ENCODE measurements around the gene THAP3. TPM values are rescaled to one million over a fixed set of nuclear protein-coding genes. Genes with fewer than 3 reads are reported as not detected.
A peak's percentile ranks its signal among the peaks of the same experiment; 100 is the strongest.

THAP3 gene
- total RNA-seq (10 to 100 TPM in 7 of 10 donors, 1 to 10 TPM in 3; 6.8 to 16.7 (median 11.2) TPM), polyA plus RNA-seq (10 to 100 TPM; 24.6 to 27.6 TPM)
- long read RNA-seq, donor 1, partial matches to known transcripts = 16 of 24 reads
- long read RNA-seq, donor 1, other reads (novel, unspliced or antisense) = 6 of 24 reads
- long read RNA-seq, donor 2, partial matches to known transcripts = 10 of 12 reads
- long read RNA-seq, donor 2, other reads (novel, unspliced or antisense) = 1 of 12 reads
- long read RNA-seq, donor 3, partial matches to known transcripts = 13 of 21 reads
- long read RNA-seq, donor 3, other reads (novel, unspliced or antisense) = 2 of 21 reads

- intact Hi-C loops (cut with DNase I) = loop anchor here in 3 of 10 donors (5.0 kb wide), 3 partner anchors 53 to 73 kb away; partner anchors contain the start of genes NOL9 (in 1 of the 3) and TAS1R1 (in 1 of the 3)
These were observed at the start of gene THAP3 for GRCh38 chr1:6624710-6625583. TSS of gene THAP3 (plus strand) at chr1:6624868. CDS start at chr1:6625219, 351 bp downstream.

GRCh38 chr1:6577831-6578525, 46.7 kb upstream of the THAP3 start:
- DNase-seq (no peak), ATAC-seq (no peak)
- no peak overlapping the region for H3K4me3 ChIP-seq
- H3K27me3 ChIP-seq = no peaks in the 10 kb centered on the region
- WGBS, 2 donors = 67 to 70% methylated on average over 6 of the region's 6 CpGs
- intact Hi-C loops (cut with DNase I) = loop anchor here in 1 of 10 donors (2.0 kb wide), 1 partner anchor 23 kb away; the partner anchor contains the start of genes NOL9 and TAS1R1
- H3K27ac ChIP-seq = peak overlapping the region in 7 of 10 donors; percentile 25 to 95 (median 93)
- TF ChIP-seq CTCF (IDR thresholded peaks at IDR 0.05) = no peak
- no peaks in the 10 kb centered on the region for H3K9me3 ChIP-seq
- peaks cover 18 to 43% (median 40%) of the 10 kb centered on the region in 9 donors for H3K4me1 ChIP-seq
- peaks cover 0 to 11% (median 0%) of the 10 kb centered on the region in 9 donors for H3K36me3 ChIP-seq

More at GRCh38 chr1:6624710-6625583, at the start of gene THAP3:
- peaks cover 8 to 26% (median 22%) of the 10 kb centered on the region in 9 donors for H3K4me1 ChIP-seq
- no peaks in the 10 kb centered on the region for H3K9me3 ChIP-seq
- H3K27ac ChIP-seq = peak within 1 kb of the TSS; percentile 54 to 91 (median 85)
- WGBS, 2 donors = 1% methylated on average over 56 to 73 of the region's 73 CpGs
- DNase-seq (peak; percentile 89 to 92), ATAC-seq (peak; percentile 90 to 95 (median 93))
- H3K4me3 ChIP-seq = peak within 1 kb of the TSS; percentile 64 to 95 (median 86)
- H3K27me3 ChIP-seq = no peaks in the 10 kb centered on the region
- H3K36me3 ChIP-seq = peaks cover 0 to 76% (median 30%) of the 10 kb centered on the region in 9 donors
- peak in 3 of 9 donors; percentile 16 to 38 (median 32) for TF ChIP-seq CTCF (IDR thresholded peaks at IDR 0.05)

- no peaks in the 10 kb centered on the region for H3K27me3 ChIP-seq
- peaks cover 18 to 44% (median 40%) of the 10 kb centered on the region in 9 donors for H3K4me1 ChIP-seq
- peak overlapping the region; percentile 68 to 97 (median 94) for H3K27ac ChIP-seq
- TF ChIP-seq CTCF (IDR thresholded peaks at IDR 0.05) = no peak
- no peak for ATAC-seq
- peaks cover 0 to 14% (median 0%) of the 10 kb centered on the region in 9 donors for H3K36me3 ChIP-seq
- H3K4me3 ChIP-seq = peak overlapping the region in 7 of 10 donors; percentile 86 to 98 (median 89)
- WGBS, 2 donors = 87 to 92% methylated on average over 14 of the region's 14 CpGs
- no peak for DNase-seq
- intact Hi-C loops (cut with DNase I) = loop anchor here in 3 of 10 donors (1.0 to 2.0 kb wide), 2 partner anchors 24 kb away; partner anchors contain the start of genes NOL9 (in 3 of the 3) and TAS1R1 (in 1 of the 3)
- H3K9me3 ChIP-seq = no peaks in the 10 kb centered on the region
These were observed 45.9 kb upstream of the THAP3 start for GRCh38 chr1:6578624-6579373.

All from heart right ventricle (tissue), 16 donors.